H1 (cell line): ENCODE measurements around the gene IGF2BP3. TPM values are rescaled to one million over a fixed set of nuclear protein-coding genes. Genes with fewer than 3 reads are reported as not detected.

Experiments
- CTCF ChIA-PET: fragments of 300-600 bp; sonication (Branson Sonifier 250); formaldehyde crosslinking; loops from one replicate; lab custom pipeline; 2021; ENCODE audit not compliant: partially characterized antibody; lab: Charles Lee
- POLR2A ChIA-PET: fragments of 300-600 bp; sonication (Branson Sonifier 250); formaldehyde crosslinking; loops from one replicate; lab custom pipeline; 2021; ENCODE audit warnings: inconsistent platforms; ENCODE audit not compliant: partially characterized antibody; lab: Charles Lee
- DNase-seq, 2 experiments: peaks; one replicate each; pipeline versions ENCODE4 v3.0.0 to v3.0.0-alpha.2; 2010 to 2022; ENCODE audit warnings: low spot score in 2 of 2, low read depth in 1 of 2, mixed read lengths in 1 of 2
- FAIRE-seq: peaks from 2 replicates; lab custom pipeline; 2011; peaks lifted over from hg19 to GRCh38; lab: Jason Lieb, UNC
- H2AFZ ChIP-seq: 2 replicates; pipeline ENCODE4 v1.8.1; 2012; ENCODE audit warnings: low read length, inconsistent platforms
- H2AK5ac ChIP-seq: 2 replicates; pipeline ENCODE4 v1.6.1; 2013; ENCODE audit warnings: low read depth, low read length
- H2BK120ac ChIP-seq: replicated peaks from 2 replicates; pipeline ENCODE3; 2013; ENCODE audit warnings: low read depth, low read length, inconsistent platforms
- H2BK12ac ChIP-seq: 2 replicates; pipeline ENCODE4 v1.6.1; 2013; ENCODE audit warnings: low read depth, low read length
- H2BK15ac ChIP-seq: 2 replicates; pipeline ENCODE4 v1.6.1; 2013; ENCODE audit warnings: low read length
- H2BK20ac ChIP-seq: 2 replicates; pipeline ENCODE4 v1.6.1; 2013; ENCODE audit warnings: low read length
- H2BK5ac ChIP-seq: 2 replicates; pipeline ENCODE4 v1.6.1; 2013; ENCODE audit warnings: low read depth, low read length
- H3K14ac ChIP-seq: 2 replicates; pipeline ENCODE4 v1.6.1; 2013; ENCODE audit warnings: inconsistent platforms; ENCODE audit not compliant: insufficient read length
- H3K18ac ChIP-seq: 2 replicates; pipeline ENCODE4 v1.6.1; 2013; ENCODE audit warnings: low read length; ENCODE audit errors: extremely low read depth
- H3K23ac ChIP-seq: 2 replicates; pipeline ENCODE4 v1.6.1; 2013; ENCODE audit warnings: inconsistent platforms; ENCODE audit not compliant: insufficient read length
- H3K23me2 ChIP-seq: 2 replicates; pipeline ENCODE4 v1.6.1; 2013; ENCODE audit warnings: low read depth, low read length
- H3K27ac ChIP-seq: 2 replicates; pipeline ENCODE4 v1.6.1; 2011; ENCODE audit warnings: low read depth, low read length, inconsistent platforms
- H3K27me3 ChIP-seq, 4 experiments: replicated peaks in 1 of 4; 1 replicate in 1 of 4; 2 replicates in 3 of 4; pipeline versions ENCODE4 v1.6.1 to v1.8.1; 2011 to 2013; ENCODE audit warnings: low read length in 3 of 4, mild to moderate bottlenecking in 3 of 4, inconsistent platforms in 2 of 4, mixed read lengths in 2 of 4, moderate library complexity in 1 of 4; ENCODE audit not compliant: control insufficient read depth in 3 of 4, insufficient read depth in 3 of 4; ENCODE audit errors: extremely low read depth in 1 of 4
- H3K36me3 ChIP-seq, 4 experiments: 2 replicates each; pipeline versions ENCODE4 v1.6.1 to v1.8.1; 2011 to 2013; ENCODE audit warnings: mild to moderate bottlenecking in 4 of 4, low read length in 3 of 4, moderate library complexity in 2 of 4, control low read depth in 1 of 4, inconsistent platforms in 1 of 4; ENCODE audit not compliant: insufficient read depth in 4 of 4, control insufficient read depth in 2 of 4
- H3K4ac ChIP-seq: replicated peaks from 2 replicates; pipeline ENCODE3; 2013; ENCODE audit warnings: low read length, low read depth, mixed read lengths, inconsistent platforms; ENCODE audit not compliant: insufficient read length
- H3K4me1 ChIP-seq, 4 experiments: replicated peaks in 1 of 4; 1 replicate in 1 of 4; 2 replicates in 3 of 4; pipeline versions ENCODE4 v1.6.1 to v1.8.1; 2011 to 2013; ENCODE audit warnings: low read length in 3 of 4, inconsistent platforms in 2 of 4, mixed read lengths in 1 of 4; ENCODE audit not compliant: insufficient read depth in 4 of 4, control insufficient read depth in 3 of 4
- H3K4me2 ChIP-seq, 2 experiments: 2 replicates each; pipeline versions ENCODE4 v1.6.1 to v1.8.1; 2011 to 2013; ENCODE audit warnings: low read depth in 2 of 2, low read length in 2 of 2, control low read depth in 1 of 2, inconsistent platforms in 1 of 2, mild to moderate bottlenecking in 1 of 2; ENCODE audit not compliant: insufficient read depth in 1 of 2
- H3K4me3 ChIP-seq, 4 experiments: fragments of 200-600, 300-600 bp in 1 of 4; sonication (generic), shearing (Covaris generic), sonication (Bioruptor Twin) in 1 of 4; 2 replicates each; pipeline versions ENCODE4 v1.5.1 to v1.8.1; 2011 to 2016; ENCODE audit warnings: low read length in 4 of 4, low read depth in 3 of 4, control low read depth in 2 of 4, inconsistent platforms in 2 of 4, mild to moderate bottlenecking in 2 of 4, mixed read lengths in 1 of 4, moderate library complexity in 1 of 4; ENCODE audit not compliant: insufficient read depth in 2 of 4; ENCODE audit errors: extremely low read depth in 1 of 4
- H3K56ac ChIP-seq: replicated peaks from 2 replicates; pipeline ENCODE3; 2013; ENCODE audit warnings: low read depth, mild to moderate bottlenecking, mixed read lengths, low read length, inconsistent platforms; ENCODE audit not compliant: insufficient read length
- H3K79me1 ChIP-seq: 2 replicates; pipeline ENCODE4 v1.6.1; 2013; ENCODE audit warnings: low read depth, low read length, control low read depth
- H3K79me2 ChIP-seq, 2 experiments: 2 replicates each; pipeline versions ENCODE4 v1.6.1 to v1.8.1; 2012 to 2013; ENCODE audit warnings: low read length in 2 of 2, mild to moderate bottlenecking in 2 of 2, inconsistent platforms in 1 of 2; ENCODE audit not compliant: insufficient read depth in 2 of 2, control insufficient read depth in 1 of 2
- H3K9ac ChIP-seq, 4 experiments: replicated peaks in 1 of 4; 1 replicate in 1 of 4; 2 replicates in 3 of 4; pipeline versions ENCODE4 v1.6.1 to v1.8.1; 2011 to 2013; ENCODE audit warnings: low read depth in 3 of 4, low read length in 3 of 4, control low read depth in 2 of 4, mild to moderate bottlenecking in 2 of 4, moderate library complexity in 2 of 4, inconsistent platforms in 1 of 4; ENCODE audit errors: extremely low read depth in 1 of 4
- H3K9me3 ChIP-seq, 2 experiments: 2 replicates each; pipeline versions ENCODE4 v1.6.1 to v1.8.1; 2012 to 2013; ENCODE audit warnings: mild to moderate bottlenecking in 2 of 2, moderate library complexity in 2 of 2, control low read depth in 1 of 2, inconsistent platforms in 1 of 2, low read depth in 1 of 2, low read length in 1 of 2, mixed read lengths in 1 of 2; ENCODE audit not compliant: insufficient read depth in 2 of 2
- H4K20me1 ChIP-seq, 2 experiments: replicated peaks in 1 of 2; 2 replicates each; pipeline versions ENCODE3 to v1.8.1; 2011 to 2013; ENCODE audit warnings: inconsistent platforms in 2 of 2, low read length in 2 of 2, mild to moderate bottlenecking in 1 of 2; ENCODE audit not compliant: insufficient read depth in 2 of 2, control insufficient read depth in 1 of 2
- H4K5ac ChIP-seq: 2 replicates; pipeline ENCODE4 v1.6.1; 2013; ENCODE audit warnings: low read length, low read depth, mixed read lengths, inconsistent platforms; ENCODE audit not compliant: insufficient read length
- H4K8ac ChIP-seq: 2 replicates; pipeline ENCODE4 v1.8.0; 2013; ENCODE audit warnings: mild to moderate bottlenecking, moderate library complexity, low read length, inconsistent platforms; ENCODE audit not compliant: insufficient read depth; ENCODE audit errors: extremely low read depth
- H4K91ac ChIP-seq: replicated peaks from 2 replicates; pipeline ENCODE3; 2013; ENCODE audit warnings: low read length, mixed read lengths, inconsistent platforms; ENCODE audit not compliant: insufficient read length
- BACH1 ChIP-seq: IDR thresholded peaks from 2 replicates; pipeline ENCODE4 v1.6.1; 2012; ENCODE audit warnings: low read length, improper control_type of control experiment
- CEBPB ChIP-seq: IDR thresholded peaks from 2 replicates; pipeline ENCODE4 v1.6.1; 2012; ENCODE audit warnings: low read depth, low read length
- CHD2 ChIP-seq: IDR thresholded peaks from 2 replicates; pipeline ENCODE4 v1.6.1; 2012; ENCODE audit warnings: low read length, improper control_type of control experiment
- CTBP2 ChIP-seq: IDR thresholded peaks from 2 replicates; pipeline ENCODE4 v1.7.0; 2011; ENCODE audit warnings: borderline replicate concordance, mild to moderate bottlenecking, moderate library complexity, mixed read lengths, low read length; ENCODE audit not compliant: insufficient read depth, insufficient read length
- MAFK ChIP-seq: IDR thresholded peaks from 2 replicates; pipeline ENCODE4 v1.6.1; 2012; ENCODE audit warnings: low read depth, mild to moderate bottlenecking, improper control_type of control experiment, low read length
- polyA plus RNA-seq, 7 experiments: library from polyadenylated mRNA; depleted of rRNA in 3 of 7; stranded (reverse) in 5 of 7; unstranded in 2 of 7; fragments of >200 nt in 5 of 7; fragments of 200-250 nt in 2 of 7; gene quantifications; 1 replicate in 5 of 7; 2 replicates in 1 of 7; 4 replicates in 1 of 7; pipeline versions ENCODE4 v1.2.1 to v1.2.3, GENCODE V29; 2011 to 2013; ENCODE audit warnings: missing spikeins in 2 of 7, mixed read lengths in 2 of 7
- total RNA-seq: library from RNA; stranded (reverse); fragmentation: NEBNext Ultra II Directional; extraction: Animal tissue kit (Norgen Biotek cat#: 25700); gene quantifications from 2 replicates; pipeline ENCODE4 v1.2.1, GENCODE V29; 2021

The IGF2BP3 gene
- total and polyA plus RNA-seq, 2 of the 8 experiments (the other 6 are each of a cell fraction or from before 2014, with no cell fraction given), result 66.3 to 193 TPM

GRCh38 chr7:23418046-23418445 lies 52.2 kb downstream of the IGF2BP3 start:
- no peak overlapping the region for H4K91ac ChIP-seq
- H2BK5ac ChIP-seq, result no peak overlapping the region
- H4K5ac ChIP-seq, result no peak overlapping the region
- no peak for FAIRE-seq
- H3K27me3 ChIP-seq, result no peaks in the 10 kb centered on the region
- H3K36me3 ChIP-seq, result peaks cover 6 to 33% (median 22%) of the 10 kb centered on the region in 4 experiments; a peak in 7 of 8 replicates
- H2BK120ac ChIP-seq, result no peak overlapping the region
- no peak overlapping the region for H3K18ac ChIP-seq
- peak overlapping the region in 1 of 4 experiments; percentile 22; a peak in 1 of 8 replicates for H3K4me3 ChIP-seq
- H2BK20ac ChIP-seq, result no peak overlapping the region
- H2BK15ac ChIP-seq, result no peak overlapping the region
- TF ChIP-seq CHD2, result no peak
- 0 out of 2 replicates have a peak, but pooled peaks have one; percentile 1 for TF ChIP-seq BACH1
- TF ChIP-seq MAFK, result peak; percentile 58; the same call in 1 of the 2 replicates
- TF ChIP-seq CEBPB, result peak; percentile 59
- no peak for TF ChIP-seq CTBP2
- TF ChIP-seq, all 59 proteins: peak for 3
- H3K9me3 ChIP-seq, result no peaks in the 10 kb centered on the region
- no peak overlapping the region for H3K14ac ChIP-seq
- peaks cover 11% of the 10 kb centered on the region for H3K79me1 ChIP-seq
- no peak overlapping the region for H2AK5ac ChIP-seq
- H4K8ac ChIP-seq, result no peak overlapping the region
- H4K20me1 ChIP-seq, result peaks cover 19 to 31% of the 10 kb centered on the region in 2 experiments
- no peak for DNase-seq
- H3K9ac ChIP-seq, result no peak overlapping the region
- H3K79me2 ChIP-seq, result peaks cover 6 to 98% of the 10 kb centered on the region in 2 experiments; a peak in 3 of 4 replicates
- H3K27ac ChIP-seq, result no peak overlapping the region
- ChIA-PET POLR2A (interaction anchor here (1.0 to 1.4 kb wide), 2 partner anchors 37 to 43 kb away, joined by 3 to 4 read pairs; no protein-coding TSS in a partner anchor), CTCF (interaction anchor here (1.1 to 2.0 kb wide), 2 partner anchors 12 to 16 kb away, joined by 7 read pairs; no protein-coding TSS in a partner anchor)
- no peak overlapping the region for H3K4ac ChIP-seq
- H3K4me1 ChIP-seq, result peaks cover 2 to 14% (median 3%) of the 10 kb centered on the region in 4 experiments; a peak in 3 of 7 replicates
- no peak overlapping the region for H3K23ac ChIP-seq
- H3K56ac ChIP-seq, result no peak overlapping the region
- no peak overlapping the region for H2BK12ac ChIP-seq
- no peak overlapping the region for H2AFZ ChIP-seq
- 0 out of 2 replicates have a peak, but pooled peaks cover 1% of the 10 kb centered on the region for H3K23me2 ChIP-seq
- peak overlapping the region in 1 of 2 experiments; percentile 5; a peak in 2 of 4 replicates for H3K4me2 ChIP-seq
